Measurements from ENCODE around the gene XPA.
"Not testable (repeated sequence)": the region's sequence is repeated elsewhere in the genome, so short reads cannot be mapped to it uniquely, and the experiment has no call there.

Gene XPA

DNA sequence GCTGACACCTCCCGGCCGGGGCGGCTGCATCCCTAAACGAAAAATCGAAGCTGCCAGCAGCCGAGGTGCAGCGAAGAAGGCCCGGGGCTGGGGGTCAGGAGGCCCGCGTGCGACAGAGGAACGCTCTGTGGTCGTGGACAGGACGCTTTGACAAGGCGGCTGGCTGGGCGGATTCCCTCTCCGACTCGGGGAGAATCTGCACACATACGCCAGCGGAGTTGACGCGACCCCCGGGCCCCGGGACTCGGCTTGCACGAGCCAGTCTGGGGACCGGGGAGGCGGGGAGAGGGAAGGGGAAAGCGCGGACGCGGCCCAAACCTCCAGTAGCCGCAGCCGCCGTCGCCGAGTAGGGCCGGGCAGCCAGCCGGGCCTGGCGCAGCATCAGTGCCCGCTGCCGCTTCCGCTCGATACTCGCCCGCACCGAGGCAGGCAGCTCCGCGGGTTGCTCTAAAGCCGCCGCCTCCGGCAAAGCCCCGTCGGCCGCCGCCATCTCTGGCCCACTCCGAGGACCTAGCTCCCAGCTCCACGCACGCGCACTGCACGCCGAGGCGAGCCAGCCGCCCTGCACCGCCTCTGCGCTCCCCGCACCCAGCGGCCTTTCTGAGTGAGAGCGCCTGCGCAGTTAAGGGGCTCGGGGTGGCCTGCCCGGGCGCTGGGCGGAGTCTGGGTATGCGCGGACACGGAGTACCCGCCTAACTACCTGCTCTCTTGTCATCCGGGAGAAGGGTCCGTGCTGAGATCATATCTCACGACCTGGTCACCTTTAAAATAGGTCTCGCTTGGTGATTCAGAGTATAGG, at the start of gene XPA:
Gene XPA (minus strand): TSS at position 538 of the 799 bp plus-strand sequence. CDS start 48 bp downstream, at position 490.
- DNase-seq (ENCODE audit: low read depth) = peak; percentile 87
- TF ChIP-seq, protein P1, sequence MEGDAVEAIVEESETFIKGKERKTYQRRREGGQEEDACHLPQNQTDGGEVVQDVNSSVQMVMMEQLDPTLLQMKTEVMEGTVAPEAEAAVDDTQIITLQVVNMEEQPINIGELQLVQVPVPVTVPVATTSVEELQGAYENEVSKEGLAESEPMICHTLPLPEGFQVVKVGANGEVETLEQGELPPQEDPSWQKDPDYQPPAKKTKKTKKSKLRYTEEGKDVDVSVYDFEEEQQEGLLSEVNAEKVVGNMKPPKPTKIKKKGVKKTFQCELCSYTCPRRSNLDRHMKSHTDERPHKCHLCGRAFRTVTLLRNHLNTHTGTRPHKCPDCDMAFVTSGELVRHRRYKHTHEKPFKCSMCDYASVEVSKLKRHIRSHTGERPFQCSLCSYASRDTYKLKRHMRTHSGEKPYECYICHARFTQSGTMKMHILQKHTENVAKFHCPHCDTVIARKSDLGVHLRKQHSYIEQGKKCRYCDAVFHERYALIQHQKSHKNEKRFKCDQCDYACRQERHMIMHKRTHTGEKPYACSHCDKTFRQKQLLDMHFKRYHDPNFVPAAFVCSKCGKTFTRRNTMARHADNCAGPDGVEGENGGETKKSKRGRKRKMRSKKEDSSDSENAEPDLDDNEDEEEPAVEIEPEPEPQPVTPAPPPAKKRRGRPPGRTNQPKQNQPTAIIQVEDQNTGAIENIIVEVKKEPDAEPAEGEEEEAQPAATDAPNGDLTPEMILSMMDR (conservative IDR thresholded peaks at IDR 0.05; ENCODE audit: control insufficient read depth, insufficient read depth, low read depth, low read length) = no peak
- H3K4me3 ChIP-seq (ENCODE audit: control insufficient read depth, low read depth, low read length) = peak within 1 kb of the TSS; percentile 73

DNA sequence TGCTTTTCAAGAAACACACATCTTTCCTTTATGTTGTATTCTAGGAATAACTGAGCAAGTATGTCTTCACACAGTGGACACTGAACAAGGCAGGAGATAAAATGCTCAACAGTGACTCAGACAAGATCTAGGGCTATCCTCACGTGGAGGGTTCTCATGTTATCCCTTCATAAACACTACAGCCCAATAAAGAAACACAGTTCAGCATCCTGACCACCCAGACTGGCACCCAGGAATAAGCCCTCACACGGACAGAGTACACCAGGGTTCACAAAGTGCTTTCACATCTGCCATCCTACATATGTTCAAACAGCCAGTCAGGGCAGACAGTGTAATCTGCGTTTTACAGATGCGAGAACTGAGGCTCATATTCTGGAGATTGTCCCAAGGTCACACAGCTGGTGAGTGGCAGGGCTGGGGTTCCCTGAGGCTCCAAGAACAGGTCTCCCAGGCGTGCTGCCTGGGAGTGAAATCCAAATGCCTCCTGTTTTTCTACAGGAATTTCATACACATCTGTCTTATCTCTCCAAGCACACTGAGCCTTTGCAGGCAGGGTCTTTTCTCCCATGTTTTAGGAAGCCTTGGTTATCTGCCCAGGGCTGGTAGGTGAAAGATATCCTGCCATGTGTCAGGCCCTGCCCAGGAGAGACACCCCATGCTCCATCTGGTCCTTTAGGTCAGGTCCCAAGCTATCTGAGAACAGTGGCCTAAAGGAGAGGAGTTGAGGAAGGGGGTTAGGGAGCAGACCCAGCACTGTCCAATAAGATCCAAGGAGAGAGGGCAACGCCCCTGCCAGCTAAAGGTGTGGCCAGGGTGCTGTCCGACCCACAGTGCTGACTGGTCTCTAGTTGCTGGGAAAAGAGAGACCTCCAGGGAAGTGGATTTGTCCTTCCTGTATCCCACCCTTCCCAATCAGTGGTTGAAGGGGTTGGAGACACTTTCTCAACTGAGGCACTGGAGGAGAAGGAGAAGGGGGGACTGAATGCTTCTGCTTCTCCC, 47.9 kb upstream of the XPA start:
- TF ChIP-seq, protein P1 (conservative IDR thresholded peaks at IDR 0.05; ENCODE audit: control insufficient read depth, insufficient read depth, low read depth, low read length) = no peak
- DNase-seq (ENCODE audit: low read depth) = no peak
- H3K4me3 ChIP-seq (ENCODE audit: control insufficient read depth, low read depth, low read length) = no peak overlapping the region

DNA sequence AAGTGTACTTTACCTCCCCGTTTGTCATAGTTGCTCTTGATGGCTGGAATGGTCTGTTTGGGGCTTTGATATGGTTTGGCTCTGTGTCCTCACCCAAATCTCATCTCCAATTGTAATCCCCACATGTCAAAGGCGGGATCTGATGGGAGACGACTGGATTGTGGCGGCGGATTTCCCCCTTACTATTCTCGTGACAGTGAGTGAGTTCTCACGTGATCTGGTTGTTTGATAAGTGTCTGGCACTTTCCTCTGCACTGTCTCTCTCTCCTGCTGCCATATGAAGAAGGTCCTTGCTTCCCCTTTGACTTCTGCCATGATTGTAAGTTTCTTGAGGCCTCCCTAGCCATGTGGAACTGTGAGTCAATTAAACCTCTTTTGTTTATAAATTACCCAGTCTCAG, 46.9 kb upstream of the XPA start:
- H3K4me3 ChIP-seq (ENCODE audit: control insufficient read depth, low read depth, low read length); DNase-seq (ENCODE audit: low read depth): not testable (repeated sequence)

DNA sequence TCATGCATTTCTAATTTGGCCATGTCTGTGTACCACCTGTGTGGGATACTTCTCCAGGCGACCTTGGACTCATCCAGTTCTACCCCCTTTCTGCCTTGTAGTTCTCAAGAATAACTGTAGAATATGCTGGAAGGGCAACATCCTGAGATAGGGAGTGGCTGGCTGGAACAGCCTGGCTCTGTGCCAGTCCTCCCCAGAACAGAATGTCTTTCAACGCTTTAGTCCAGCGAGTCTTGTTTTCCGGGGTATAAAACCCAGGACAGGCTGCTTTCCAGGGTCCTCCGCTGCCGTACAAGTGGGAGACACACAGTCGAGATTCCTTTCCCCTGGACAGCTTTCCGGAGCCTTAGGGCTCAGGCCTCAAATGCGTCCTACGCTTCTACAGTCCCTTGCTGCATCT, 45.4 kb upstream of the XPA start:
- no peak overlapping the region for H3K4me3 ChIP-seq (ENCODE audit: control insufficient read depth, low read depth, low read length)
- TF ChIP-seq, protein P1 (conservative IDR thresholded peaks at IDR 0.05; ENCODE audit: control insufficient read depth, insufficient read depth, low read depth, low read length) = no peak
- no peak for DNase-seq (ENCODE audit: low read depth)

DNA sequence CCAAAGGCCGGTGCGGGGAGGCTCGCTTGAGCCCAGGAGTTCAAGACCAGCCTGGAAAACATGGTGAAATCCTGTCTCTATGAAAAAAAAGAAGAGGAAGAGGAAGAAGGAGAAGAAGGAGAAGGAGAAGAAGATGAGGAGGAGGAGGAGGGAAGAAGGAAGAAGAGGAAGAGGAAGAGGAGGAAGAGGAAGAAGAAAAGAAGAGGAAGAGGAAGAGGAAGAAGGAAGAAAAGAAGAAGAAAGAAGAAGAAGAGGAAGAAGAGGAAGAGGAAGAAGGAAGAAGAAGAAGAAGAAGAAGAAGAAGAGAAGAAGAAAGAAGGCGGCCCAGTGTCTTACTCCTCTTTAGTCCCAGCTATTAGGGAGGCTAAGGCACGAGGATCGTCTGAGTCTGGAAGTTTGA, 44.8 kb upstream of the XPA start:
- DNase-seq (ENCODE audit: low read depth) = no peak
- TF ChIP-seq, protein P1 (conservative IDR thresholded peaks at IDR 0.05; ENCODE audit: control insufficient read depth, insufficient read depth, low read depth, low read length) = no peak
- no peak overlapping the region for H3K4me3 ChIP-seq (ENCODE audit: control insufficient read depth, low read depth, low read length)

DNA sequence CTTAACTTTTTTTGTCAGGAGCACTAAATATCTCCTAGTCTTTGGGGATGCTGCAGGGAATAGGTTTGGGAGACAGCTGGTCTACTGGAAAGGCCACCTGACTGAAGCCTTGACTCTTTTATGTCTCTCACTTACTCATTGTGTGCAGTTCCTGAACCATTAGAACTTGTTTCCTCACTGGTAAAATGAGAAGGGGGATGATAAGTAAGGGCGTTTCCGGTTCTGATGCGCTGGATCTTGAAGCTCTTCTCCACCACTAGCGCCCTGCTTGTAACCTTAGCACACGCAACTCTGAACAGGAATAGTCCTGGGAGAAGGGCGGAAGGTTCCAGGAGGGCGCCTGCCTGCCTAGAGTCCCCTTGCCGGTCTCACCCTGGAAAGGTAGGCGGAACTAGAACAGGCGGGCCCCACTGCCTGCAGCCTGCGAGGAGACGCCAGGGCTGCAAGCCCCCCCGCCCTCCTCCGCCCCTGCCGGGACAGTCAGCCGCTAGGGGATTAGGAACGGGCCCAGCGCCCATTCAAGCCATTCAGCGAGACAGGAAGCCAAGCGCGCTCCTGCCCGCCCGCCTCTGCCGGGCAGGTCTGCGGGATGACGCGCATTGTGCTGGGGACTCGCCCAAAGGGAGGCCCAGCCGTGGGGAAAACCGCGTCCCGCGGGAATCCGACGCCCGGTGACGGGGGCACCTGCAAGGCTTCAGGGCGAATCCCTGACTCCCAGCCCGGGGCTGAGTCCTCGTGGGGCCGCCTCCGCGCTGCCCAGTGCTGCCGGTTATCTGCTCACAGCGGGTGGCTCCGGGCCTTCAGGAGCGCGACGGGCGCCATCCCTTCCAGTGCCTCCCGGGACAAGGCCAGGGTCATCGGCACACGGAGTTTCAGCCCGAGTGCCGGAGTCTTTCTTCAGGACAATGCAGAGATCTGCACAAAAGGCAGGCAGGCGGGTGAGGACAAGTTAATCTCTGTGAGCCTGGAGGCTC, 44.0 kb upstream of the XPA start:
- peak; percentile 42 for DNase-seq (ENCODE audit: low read depth)
- H3K4me3 ChIP-seq (ENCODE audit: control insufficient read depth, low read depth, low read length) = peak overlapping the region; percentile 12
- TF ChIP-seq, protein P1 (conservative IDR thresholded peaks at IDR 0.05; ENCODE audit: control insufficient read depth, insufficient read depth, low read depth, low read length) = no peak

All from fibroblast of mammary gland (primary cell).